MM.1S (cell line): Measurements from ENCODE around the gene MTHFD1L.

Experiments used
- DNase-seq: peaks from one replicate; pipeline ENCODE4 v3.0.0-alpha.2; 2015
- H2AFZ ChIP-seq: fragments of 300-600 bp; sonication (generic); 2 replicates; pipeline ENCODE4 v1.6.0; 2016; ENCODE audit warnings: antibody characterized with exemption, low read length
- H3F3A ChIP-seq: fragments of 300-600 bp; sonication (generic); 2 replicates; pipeline ENCODE4 v1.6.1; 2016; ENCODE audit warnings: mild to moderate bottlenecking, antibody characterized with exemption, low read length, moderate library complexity, mixed read lengths; ENCODE audit not compliant: insufficient read depth
- H3K27ac ChIP-seq: fragments of 300-600 bp; sonication (generic); 2 replicates; pipeline ENCODE4 v1.5.1; 2016; ENCODE audit warnings: mild to moderate bottlenecking, low read length
- H3K27me3 ChIP-seq: fragments of 300-600 bp; sonication (generic); replicated peaks from 2 replicates; pipeline ENCODE4 v1.6.0; 2016; ENCODE audit warnings: low read length; ENCODE audit not compliant: insufficient read depth
- H3K36me3 ChIP-seq: fragments of 300-600 bp; sonication (generic); replicated peaks from 2 replicates; pipeline ENCODE4 v1.6.1; 2016; ENCODE audit warnings: mild to moderate bottlenecking, low read length, mixed read lengths; ENCODE audit not compliant: insufficient read depth
- H3K4me1 ChIP-seq: fragments of 300-600 bp; sonication (generic); 2 replicates; pipeline ENCODE4 v1.6.1; 2016; ENCODE audit warnings: low read length, mixed read lengths
- H3K4me2 ChIP-seq: fragments of 300-600 bp; sonication (generic); 2 replicates; pipeline ENCODE4 v1.6.0; 2016; ENCODE audit warnings: low read depth, low read length
- H3K4me3 ChIP-seq: fragments of 300-600 bp; sonication (generic); 2 replicates; pipeline ENCODE4 v1.5.1; 2016; ENCODE audit warnings: low read length, mixed read lengths
- H3K79me2 ChIP-seq: fragments of 300-600 bp; sonication (generic); 2 replicates; pipeline ENCODE4 v1.6.1; 2016; ENCODE audit warnings: mixed run types, low read length, mixed read lengths
- H3K9ac ChIP-seq: fragments of 300-600 bp; sonication (generic); 2 replicates; pipeline ENCODE4 v1.6.1; 2016; ENCODE audit warnings: low read length, mixed read lengths
- H3K9me2 ChIP-seq: fragments of 300-600 bp; sonication (generic); replicated peaks from 2 replicates; pipeline ENCODE4 v1.6.1; 2016; ENCODE audit warnings: mild to moderate bottlenecking, low read length, mixed read lengths; ENCODE audit not compliant: insufficient read depth
- H3K9me3 ChIP-seq: fragments of 300-600 bp; sonication (generic); replicated peaks from 2 replicates; pipeline ENCODE4 v1.6.1; 2016; ENCODE audit warnings: mild to moderate bottlenecking, low read length, mixed read lengths; ENCODE audit not compliant: insufficient read depth
- H4K20me1 ChIP-seq: fragments of 300-600 bp; sonication (generic); 2 replicates; pipeline ENCODE4 v1.6.1; 2016; ENCODE audit warnings: mild to moderate bottlenecking, low read length, moderate library complexity, mixed read lengths; ENCODE audit not compliant: insufficient read depth
- EZH2 ChIP-seq: fragments of 300-600 bp; sonication (generic); optimal IDR thresholded peaks from 2 replicates; pipeline ENCODE3; 2017; ENCODE audit warnings: low read depth, mild to moderate bottlenecking, antibody characterized with exemption, low read length, mixed read lengths
- EZH2phosphoT487 ChIP-seq: fragments of 300-600 bp; sonication (generic); IDR thresholded peaks from 2 replicates; pipeline ENCODE4 v1.6.1; 2018; ENCODE audit warnings: antibody characterized with exemption, low read length
- TF ChIP-seq, protein P1 (sequence below): fragments of 300-600 bp; sonication (generic); IDR thresholded peaks from 2 replicates; pipeline ENCODE4 v1.5.1; 2016; ENCODE audit warnings: antibody characterized with exemption, low read length, mixed read lengths

Gene MTHFD1L

DNA sequence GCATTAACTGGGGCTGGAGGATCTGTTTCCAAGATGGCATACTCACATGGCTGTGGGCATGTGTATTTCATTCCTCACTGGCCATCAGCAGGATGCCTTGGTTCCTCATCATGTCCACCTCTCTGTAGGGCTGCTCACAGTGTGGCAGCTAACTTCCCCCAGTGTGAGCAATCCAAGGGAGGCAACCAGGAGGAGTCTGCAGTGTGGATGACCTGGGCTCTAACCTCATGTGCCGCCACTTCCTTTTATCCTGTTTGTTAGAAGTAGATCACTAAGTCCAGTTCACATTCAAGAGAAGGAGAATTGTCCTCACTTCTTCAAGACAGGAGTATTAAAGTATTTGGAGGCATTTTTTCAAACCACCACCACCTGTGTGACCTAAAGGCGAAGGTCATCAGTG lies 54.4 kb downstream of the MTHFD1L start:
- no peak for DNase-seq
- no peak overlapping the region for H2AFZ ChIP-seq
- no peaks in the 10 kb centered on the region for H3K79me2 ChIP-seq
- TF ChIP-seq EZH2 = no peak
- TF ChIP-seq, protein P1, sequence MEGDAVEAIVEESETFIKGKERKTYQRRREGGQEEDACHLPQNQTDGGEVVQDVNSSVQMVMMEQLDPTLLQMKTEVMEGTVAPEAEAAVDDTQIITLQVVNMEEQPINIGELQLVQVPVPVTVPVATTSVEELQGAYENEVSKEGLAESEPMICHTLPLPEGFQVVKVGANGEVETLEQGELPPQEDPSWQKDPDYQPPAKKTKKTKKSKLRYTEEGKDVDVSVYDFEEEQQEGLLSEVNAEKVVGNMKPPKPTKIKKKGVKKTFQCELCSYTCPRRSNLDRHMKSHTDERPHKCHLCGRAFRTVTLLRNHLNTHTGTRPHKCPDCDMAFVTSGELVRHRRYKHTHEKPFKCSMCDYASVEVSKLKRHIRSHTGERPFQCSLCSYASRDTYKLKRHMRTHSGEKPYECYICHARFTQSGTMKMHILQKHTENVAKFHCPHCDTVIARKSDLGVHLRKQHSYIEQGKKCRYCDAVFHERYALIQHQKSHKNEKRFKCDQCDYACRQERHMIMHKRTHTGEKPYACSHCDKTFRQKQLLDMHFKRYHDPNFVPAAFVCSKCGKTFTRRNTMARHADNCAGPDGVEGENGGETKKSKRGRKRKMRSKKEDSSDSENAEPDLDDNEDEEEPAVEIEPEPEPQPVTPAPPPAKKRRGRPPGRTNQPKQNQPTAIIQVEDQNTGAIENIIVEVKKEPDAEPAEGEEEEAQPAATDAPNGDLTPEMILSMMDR = no peak
- no peak for TF ChIP-seq EZH2phosphoT487
- no peak overlapping the region for H3K4me2 ChIP-seq
- H3K9me2 ChIP-seq = no peaks in the 10 kb centered on the region
- H3K36me3 ChIP-seq = no peaks in the 10 kb centered on the region
- no peaks in the 10 kb centered on the region for H3K4me1 ChIP-seq
- no peak overlapping the region for H3K9ac ChIP-seq
- H3K9me3 ChIP-seq = no peaks in the 10 kb centered on the region
- H3K4me3 ChIP-seq = no peak overlapping the region
- H3K27me3 ChIP-seq = no peaks in the 10 kb centered on the region
- no peaks in the 10 kb centered on the region for H3F3A ChIP-seq
- no peak overlapping the region for H3K27ac ChIP-seq
- H4K20me1 ChIP-seq = no peaks in the 10 kb centered on the region

DNA sequence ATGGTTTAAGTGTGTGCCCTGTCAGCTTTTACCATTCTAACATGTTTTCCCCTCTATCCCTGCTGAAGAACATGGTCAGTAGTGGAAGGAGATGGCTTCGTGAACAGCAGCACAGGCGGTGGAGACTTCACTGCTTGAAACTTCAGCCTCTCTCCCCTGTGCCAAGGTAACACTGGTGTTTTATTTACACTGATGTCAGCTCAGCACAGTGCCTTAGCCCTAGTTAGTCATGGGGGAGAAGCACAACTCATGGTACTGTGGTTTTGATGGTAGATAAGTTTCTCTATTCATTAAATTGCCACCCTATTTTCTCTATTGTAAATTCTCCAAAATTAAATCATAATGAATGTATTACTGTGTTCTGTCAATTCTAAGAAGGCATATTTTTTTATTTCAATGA lies 56.6 kb downstream of the MTHFD1L start:
- H3K9me2 ChIP-seq = no peaks in the 10 kb centered on the region
- H3K36me3 ChIP-seq = no peaks in the 10 kb centered on the region
- TF ChIP-seq EZH2 = no peak
- TF ChIP-seq EZH2phosphoT487 = no peak
- TF ChIP-seq, protein P1 = no peak
- H3K4me1 ChIP-seq = no peaks in the 10 kb centered on the region
- H3K9ac ChIP-seq = no peak overlapping the region
- no peak overlapping the region for H3K4me2 ChIP-seq
- no peak overlapping the region for H3K27ac ChIP-seq
- no peaks in the 10 kb centered on the region for H4K20me1 ChIP-seq
- H3K27me3 ChIP-seq = no peaks in the 10 kb centered on the region
- H3K9me3 ChIP-seq = no peaks in the 10 kb centered on the region
- H3K4me3 ChIP-seq = no peak overlapping the region
- no peak for DNase-seq
- no peak overlapping the region for H2AFZ ChIP-seq
- H3F3A ChIP-seq = no peaks in the 10 kb centered on the region
- H3K79me2 ChIP-seq = no peaks in the 10 kb centered on the region

DNA sequence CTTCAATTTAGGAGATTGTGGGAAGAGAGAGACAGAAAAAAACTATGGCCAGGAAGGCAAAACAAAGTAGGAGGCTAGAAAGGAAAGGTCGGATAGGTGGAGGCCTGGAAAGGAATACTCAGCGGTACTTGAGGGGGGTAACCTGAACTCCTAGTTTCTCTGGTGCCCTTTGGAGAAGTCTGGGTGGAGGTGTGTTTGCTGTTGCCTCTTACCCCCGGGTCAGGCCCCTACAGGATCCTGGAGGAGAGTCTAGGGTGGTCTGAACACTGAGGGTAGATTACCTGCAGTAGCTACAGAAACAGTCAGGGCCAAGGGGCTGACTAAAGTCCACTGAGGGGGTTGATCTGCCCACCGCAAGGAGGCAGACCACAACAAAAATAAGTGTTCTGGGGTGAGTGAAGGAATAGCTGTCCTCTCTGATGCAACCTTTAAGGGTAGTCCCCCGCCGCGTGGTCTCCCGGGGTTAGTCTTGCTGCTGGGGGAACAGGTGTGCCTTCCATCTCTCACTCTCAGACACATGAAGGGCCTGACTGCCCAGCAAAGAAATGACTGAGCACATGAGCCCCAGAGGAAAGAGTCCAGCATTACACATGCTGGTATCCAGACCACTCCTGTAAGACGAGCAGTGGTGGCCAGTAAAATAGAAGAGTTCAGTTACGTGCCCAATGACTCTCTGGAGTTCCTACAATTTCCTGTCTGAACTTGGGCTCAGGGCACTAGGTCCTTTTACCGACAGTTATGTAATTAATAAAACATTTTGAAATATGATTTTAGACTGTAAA lies 59.5 kb downstream of the MTHFD1L start:
- Histone ChIP-seq H3K4me2 (no peak overlapping the region), H3K27me3 (no peaks in the 10 kb centered on the region), H3K79me2 (no peaks in the 10 kb centered on the region), H3K4me3 (no peak overlapping the region), H3K36me3 (no peaks in the 10 kb centered on the region), H4K20me1 (no peaks in the 10 kb centered on the region), H3K9me2 (no peaks in the 10 kb centered on the region), H2AFZ (no peak overlapping the region), H3K9me3 (no peaks in the 10 kb centered on the region), H3K4me1 (no peaks in the 10 kb centered on the region), H3F3A (no peaks in the 10 kb centered on the region), H3K27ac (no peak overlapping the region), H3K9ac (no peak overlapping the region)
- TF ChIP-seq EZH2 = no peak
- no peak for TF ChIP-seq EZH2phosphoT487
- TF ChIP-seq, protein P1 = no peak
- no peak for DNase-seq
